HG03095 (cell line): Measurements from ENCODE around the gene CTNNA2.

Experiments used
- ATAC-seq: cut with Tn5 transposase; IDR thresholded peaks from one replicate; pipeline ENCODE4 v1.9.1; 2021; ENCODE audit warnings: moderate library complexity; ENCODE audit not compliant: unreplicated experiment

The CTNNA2 gene

GRCh38 chr2:80247339-80247738 lies 734.5 kb downstream of the CTNNA2 start:
- ATAC-seq = no peak

GRCh38 chr2:80248146-80248545 lies 735.3 kb downstream of the CTNNA2 start:
- ATAC-seq = no peak

- no peak for ATAC-seq
Observed at GRCh38 chr2:80252294-80252986, 739.6 kb downstream of the CTNNA2 start.

DNA sequence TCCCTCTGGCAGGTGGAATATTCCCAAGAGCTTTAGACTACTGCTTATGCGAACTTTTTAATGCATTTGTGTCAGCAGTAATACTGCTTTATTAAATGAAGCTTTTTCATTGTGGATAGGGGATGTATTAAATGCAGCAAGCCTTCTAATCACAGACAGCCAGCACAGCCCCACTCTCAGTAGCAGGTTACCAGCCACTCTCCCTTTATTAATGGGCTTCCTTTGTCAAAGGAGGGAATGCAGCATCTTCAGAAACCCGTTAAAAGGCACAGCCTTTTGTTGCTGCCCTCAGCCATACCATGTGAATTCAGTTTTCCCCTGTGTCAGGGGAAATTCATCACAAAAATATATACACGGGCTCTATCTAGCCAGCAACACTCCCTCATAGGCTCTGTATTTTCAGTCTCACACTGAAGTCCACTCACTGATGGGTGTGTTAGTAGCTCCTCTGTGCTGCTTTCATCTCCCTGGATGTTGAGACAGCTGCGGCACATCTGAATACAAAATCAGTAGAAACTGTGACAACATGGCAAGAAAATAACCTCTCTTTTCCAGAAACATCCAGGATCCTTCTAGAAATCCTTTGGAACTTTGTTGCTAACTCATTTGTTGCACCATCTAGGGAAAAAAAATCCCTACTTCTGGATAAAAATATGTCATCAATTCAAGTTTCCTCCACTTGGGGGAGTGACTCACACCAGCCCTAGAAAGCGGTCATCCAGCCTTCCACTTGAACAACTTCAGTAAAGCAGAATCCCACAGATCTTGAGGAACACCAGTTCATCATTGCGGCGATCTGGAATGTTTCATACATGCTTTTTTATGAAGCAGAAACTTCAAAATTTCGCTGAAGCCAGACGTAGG lies 743.3 kb downstream of the CTNNA2 start:
- no peak for ATAC-seq

- ATAC-seq = no peak
Observed at GRCh38 chr2:80256782-80257167, 743.9 kb downstream of the CTNNA2 start.

DNA sequence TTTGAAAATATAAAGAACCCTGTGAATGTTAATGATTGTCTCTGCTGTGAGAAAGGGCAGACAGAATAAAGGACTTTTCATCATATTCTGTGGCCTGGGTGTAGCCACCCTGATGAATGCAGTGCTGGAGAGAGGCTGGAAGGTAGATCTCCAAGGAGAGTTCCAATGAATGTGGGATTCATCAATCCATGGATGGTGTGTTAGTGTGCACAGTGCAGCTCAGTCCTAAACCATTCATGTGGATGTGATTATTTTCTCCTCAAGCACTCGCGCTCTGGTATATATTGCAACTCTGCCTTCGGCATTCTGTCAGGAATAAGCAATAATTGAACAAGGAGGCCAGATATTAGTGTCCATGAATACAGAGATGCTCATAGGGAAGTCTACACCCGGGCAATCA lies 744.6 kb downstream of the CTNNA2 start:
- ATAC-seq = no peak

- no peak for ATAC-seq
Observed at GRCh38 chr2:80258341-80258740, 745.5 kb downstream of the CTNNA2 start.

DNA sequence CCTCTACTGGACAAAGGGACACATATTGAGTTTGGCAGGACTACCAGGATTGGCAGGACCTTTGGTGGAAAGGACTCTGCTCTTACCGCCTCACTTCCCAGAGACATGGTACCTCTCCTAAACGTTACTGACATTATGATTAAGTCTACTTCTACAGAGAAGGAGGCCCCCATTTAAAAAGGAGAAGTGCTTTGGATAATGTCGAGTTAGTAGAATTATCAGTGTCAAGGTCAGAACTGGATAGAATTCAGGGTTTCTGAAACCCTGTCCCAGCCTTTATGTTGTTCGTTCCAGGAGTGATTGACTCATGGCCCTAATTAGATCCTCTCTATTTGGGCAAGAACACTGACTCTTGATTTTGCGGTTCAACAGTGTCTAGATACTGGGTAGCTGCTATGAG lies 745.9 kb downstream of the CTNNA2 start:
- no peak for ATAC-seq

GRCh38 chr2:80259292-80259691 lies 746.4 kb downstream of the CTNNA2 start:
- no peak for ATAC-seq

DNA sequence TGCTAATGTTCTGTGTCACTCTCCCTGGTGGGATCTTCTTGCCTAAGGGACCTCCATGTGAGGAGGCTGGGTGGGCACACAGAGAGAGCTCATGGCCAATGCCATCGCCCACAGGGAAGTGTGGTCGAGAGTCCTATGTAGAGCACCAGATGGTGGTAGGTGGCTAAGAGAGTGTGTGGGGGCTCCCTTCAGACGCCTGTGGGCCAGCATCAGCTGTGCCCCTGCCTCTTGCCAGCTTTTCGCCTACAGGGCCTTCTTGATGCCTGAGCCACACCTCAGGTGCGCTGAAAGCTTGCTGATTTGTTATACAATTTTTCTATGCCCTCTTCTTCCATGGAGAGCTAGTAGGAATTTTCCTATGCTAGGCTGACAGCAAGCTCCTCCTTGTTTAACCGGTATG lies 753.4 kb downstream of the CTNNA2 start:
- ATAC-seq = no peak

GRCh38 chr2:80269806-80270205 lies 757.0 kb downstream of the CTNNA2 start:
- no peak for ATAC-seq

DNA sequence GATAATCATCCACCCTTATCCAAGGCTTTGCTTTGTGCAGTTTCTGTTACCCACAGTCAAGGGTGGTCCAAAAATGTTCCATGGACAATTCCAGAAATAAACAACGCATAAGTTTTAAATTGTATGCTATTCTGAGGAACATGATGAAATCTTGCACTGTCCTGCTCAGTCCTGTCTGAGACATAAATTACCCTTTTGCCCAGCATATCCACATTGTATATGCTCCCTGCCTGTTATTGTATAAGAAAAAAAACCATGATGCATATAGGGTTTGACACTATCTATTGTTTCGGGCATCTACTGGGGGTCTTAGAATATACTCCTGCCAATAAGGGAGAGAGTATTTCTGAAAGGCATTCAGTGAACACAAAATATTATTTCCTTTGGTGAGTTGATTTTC lies 767.7 kb downstream of the CTNNA2 start:
- no peak for ATAC-seq

DNA sequence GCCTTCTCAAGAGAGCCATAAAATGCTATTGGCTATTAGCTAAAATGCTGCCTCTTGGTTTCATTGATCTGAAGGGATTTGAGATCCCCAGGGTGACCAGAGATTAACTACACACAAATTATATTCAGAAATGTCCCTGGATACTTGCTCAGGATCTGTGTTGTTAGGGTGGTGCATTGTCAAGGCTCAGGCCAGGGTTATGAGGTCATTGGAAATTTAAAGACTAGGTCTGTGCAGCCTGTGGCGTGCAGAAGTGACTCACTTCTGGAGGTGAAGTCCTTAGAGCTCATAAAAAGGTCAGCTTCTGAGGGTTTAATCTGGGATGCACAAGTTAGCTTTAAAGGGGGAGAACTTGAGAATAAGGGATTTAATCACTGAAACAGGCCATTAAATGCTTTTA lies 768.2 kb downstream of the CTNNA2 start:
- ATAC-seq = no peak

DNA sequence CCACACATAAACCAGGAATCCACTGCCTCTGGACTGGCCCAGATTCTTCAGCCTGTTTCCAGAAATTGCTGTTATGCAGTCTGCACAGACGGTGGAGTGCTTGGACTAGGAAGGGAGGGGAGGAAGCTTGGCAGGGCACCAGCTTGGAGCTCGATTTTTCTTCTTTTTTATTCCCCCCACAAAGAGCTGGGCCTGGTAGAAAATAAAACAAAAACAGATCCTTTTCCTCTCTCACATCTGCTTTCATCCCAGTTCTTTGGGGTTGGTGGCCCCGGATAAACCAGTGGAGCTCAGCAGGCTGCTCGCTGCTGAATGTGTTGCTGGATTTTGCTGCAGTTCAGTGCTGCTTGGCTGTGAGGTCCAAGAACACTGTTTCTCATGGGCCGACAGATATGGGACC lies 775.7 kb downstream of the CTNNA2 start:
- ATAC-seq = no peak

GRCh38 chr2:80291656-80292055 lies 778.8 kb downstream of the CTNNA2 start:
- ATAC-seq = no peak

DNA sequence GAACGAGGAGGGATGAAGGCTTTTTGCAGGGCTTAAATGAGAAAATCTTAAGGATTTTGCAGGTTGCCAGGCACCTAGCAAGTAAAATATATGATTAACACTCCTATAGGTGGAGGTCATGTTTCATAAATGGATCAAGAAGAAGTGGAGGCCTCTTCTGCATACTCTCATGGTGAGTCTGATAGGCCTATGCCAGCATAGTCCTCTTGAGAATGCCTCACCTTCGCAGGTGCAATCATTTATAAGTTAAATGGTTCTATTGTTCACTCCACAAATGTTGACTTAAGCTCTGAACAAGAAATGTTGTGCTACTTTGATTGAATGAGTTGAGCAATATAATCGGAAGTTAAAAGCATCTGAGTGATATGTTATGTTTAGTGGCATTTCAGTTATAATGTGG lies 779.6 kb downstream of the CTNNA2 start:
- no peak for ATAC-seq

DNA sequence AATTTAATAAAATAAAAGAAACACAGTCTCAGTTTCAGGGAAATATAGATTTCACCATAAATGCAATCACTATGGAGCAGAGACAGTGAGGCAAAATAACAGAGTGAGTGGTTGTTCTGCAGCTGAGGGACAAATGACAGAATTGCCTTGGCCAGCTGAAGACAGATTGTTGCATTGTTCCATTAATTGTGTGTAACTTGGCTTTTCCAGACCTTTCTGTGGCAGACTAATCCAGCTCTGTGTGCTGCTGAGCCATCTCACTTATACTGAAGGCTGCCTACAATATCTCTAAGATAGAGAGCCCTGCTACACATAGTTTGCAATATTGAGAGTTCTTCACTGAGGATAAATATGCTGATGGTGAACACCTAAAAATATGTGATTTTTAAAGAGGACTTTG lies 780.2 kb downstream of the CTNNA2 start:
- no peak for ATAC-seq

DNA sequence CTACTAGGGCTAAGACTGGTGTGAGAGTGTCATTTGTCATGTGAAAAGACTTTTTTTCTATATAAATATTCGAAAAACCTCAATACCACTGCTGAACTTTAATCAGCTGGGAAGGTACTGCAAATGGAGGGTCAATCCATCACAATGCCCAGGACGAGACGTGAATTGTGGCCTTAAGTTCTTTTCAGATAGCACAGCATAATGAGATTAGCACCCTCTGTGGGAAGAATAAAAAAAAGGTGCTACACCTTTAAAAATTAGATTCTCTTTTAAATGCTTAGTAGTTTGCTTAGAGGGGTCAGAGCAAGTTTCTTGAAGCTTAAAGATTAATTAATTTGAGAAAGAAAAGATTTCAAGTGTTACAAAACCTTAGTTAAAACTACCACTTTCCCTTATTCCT lies 786.1 kb downstream of the CTNNA2 start:
- ATAC-seq = no peak

DNA sequence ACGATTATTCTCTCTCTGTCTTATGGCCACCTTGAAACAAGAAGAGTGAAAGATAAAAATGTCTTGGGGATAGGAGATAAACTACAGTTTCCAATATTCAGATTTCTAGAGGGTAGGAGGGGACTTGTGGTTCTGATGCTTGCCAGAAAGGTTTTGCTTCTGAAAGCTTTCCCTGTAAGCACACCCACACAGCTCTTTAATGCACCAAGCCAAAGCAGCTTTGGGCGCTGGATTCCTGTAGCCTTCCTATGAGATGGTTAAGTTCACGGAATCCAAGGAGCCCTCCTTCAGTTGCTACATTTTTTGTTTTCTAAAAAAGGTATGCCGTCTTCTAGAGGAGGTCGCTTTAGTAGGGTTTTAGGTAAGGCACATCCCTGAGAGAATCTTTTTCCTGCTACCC lies 786.8 kb downstream of the CTNNA2 start:
- ATAC-seq = no peak

DNA sequence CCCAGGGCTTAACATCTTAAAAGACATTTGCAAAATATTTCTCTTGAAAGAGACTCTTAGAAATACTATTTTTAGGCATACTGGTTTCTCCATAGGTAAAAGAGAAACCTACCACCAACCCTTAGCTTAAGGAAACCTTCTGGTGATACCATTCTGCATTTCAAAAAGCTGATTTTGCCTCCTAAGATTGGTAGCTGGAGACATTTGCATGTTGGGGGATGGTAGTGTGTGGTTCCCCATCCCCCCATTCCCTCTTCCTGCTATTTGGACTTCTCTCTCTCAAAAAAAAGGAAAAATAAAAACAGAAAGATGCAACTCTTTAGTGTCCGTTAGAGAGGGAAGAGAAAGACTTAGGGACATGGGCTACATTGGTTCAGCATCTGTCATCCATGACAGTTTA lies 787.5 kb downstream of the CTNNA2 start:
- no peak for ATAC-seq

DNA sequence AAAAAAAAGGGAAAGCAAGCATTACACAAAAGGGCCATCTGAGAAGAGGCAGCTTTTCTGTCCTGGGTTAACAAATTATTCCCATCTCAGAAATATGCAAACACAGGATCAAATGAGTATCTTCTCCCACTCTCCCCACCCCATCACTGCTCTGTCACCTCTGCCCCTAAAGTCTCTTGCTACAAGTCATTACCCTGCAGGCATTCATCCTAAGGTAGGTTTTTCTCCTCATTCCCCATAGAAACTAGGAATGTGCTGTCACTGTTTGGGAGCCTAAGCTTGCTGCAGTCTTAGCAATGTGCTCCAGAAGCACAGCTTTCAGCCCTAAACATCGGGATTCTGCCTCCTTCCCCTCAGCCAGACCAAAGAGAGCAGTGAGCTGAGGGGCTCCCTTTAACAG lies 788.1 kb downstream of the CTNNA2 start:
- ATAC-seq = no peak

DNA sequence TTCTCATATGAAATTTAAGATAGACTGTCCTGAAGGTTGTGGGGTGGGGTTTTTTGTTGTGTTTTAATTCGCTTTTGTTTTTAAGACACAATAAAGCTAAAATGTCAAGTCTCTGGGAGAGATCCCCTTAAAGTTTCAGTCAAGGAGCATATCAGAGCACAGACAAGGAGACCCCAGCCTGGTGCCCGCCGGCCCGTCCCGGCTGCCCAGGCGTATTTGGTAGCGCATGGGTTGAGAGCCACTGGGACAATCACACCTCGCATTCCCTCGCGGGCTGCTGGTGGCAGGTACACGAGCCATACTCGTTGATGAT lies 789.1 kb downstream of the CTNNA2 start:
- no peak for ATAC-seq
